H1 (cell line): ENCODE results near the gene IFI30. TPM values are rescaled to one million over a fixed set of nuclear protein-coding genes. Genes with fewer than 3 reads are reported as not detected.

Experiments
- CTCF ChIA-PET: fragments of 300-600 bp; sonication (Branson Sonifier 250); formaldehyde crosslinking; loops from one replicate; lab custom pipeline; 2021; ENCODE audit not compliant: partially characterized antibody; lab: Charles Lee
- POLR2A ChIA-PET: fragments of 300-600 bp; sonication (Branson Sonifier 250); formaldehyde crosslinking; loops from one replicate; lab custom pipeline; 2021; ENCODE audit warnings: inconsistent platforms; ENCODE audit not compliant: partially characterized antibody; lab: Charles Lee
- DNase-seq, 2 experiments: peaks; one replicate each; pipeline versions ENCODE4 v3.0.0 to v3.0.0-alpha.2; 2010 to 2022; ENCODE audit warnings: low spot score in 2 of 2, low read depth in 1 of 2, mixed read lengths in 1 of 2
- FAIRE-seq: peaks from 2 replicates; lab custom pipeline; 2011; peaks lifted over from hg19 to GRCh38; lab: Jason Lieb, UNC
- H2AFZ ChIP-seq: 2 replicates; pipeline ENCODE4 v1.8.1; 2012; ENCODE audit warnings: low read length, inconsistent platforms
- H2AK5ac ChIP-seq: 2 replicates; pipeline ENCODE4 v1.6.1; 2013; ENCODE audit warnings: low read depth, low read length
- H2BK120ac ChIP-seq: replicated peaks from 2 replicates; pipeline ENCODE3; 2013; ENCODE audit warnings: low read depth, low read length, inconsistent platforms
- H2BK12ac ChIP-seq: 2 replicates; pipeline ENCODE4 v1.6.1; 2013; ENCODE audit warnings: low read depth, low read length
- H2BK15ac ChIP-seq: 2 replicates; pipeline ENCODE4 v1.6.1; 2013; ENCODE audit warnings: low read length
- H2BK20ac ChIP-seq: 2 replicates; pipeline ENCODE4 v1.6.1; 2013; ENCODE audit warnings: low read length
- H2BK5ac ChIP-seq: 2 replicates; pipeline ENCODE4 v1.6.1; 2013; ENCODE audit warnings: low read depth, low read length
- H3K14ac ChIP-seq: 2 replicates; pipeline ENCODE4 v1.6.1; 2013; ENCODE audit warnings: inconsistent platforms; ENCODE audit not compliant: insufficient read length
- H3K18ac ChIP-seq: 2 replicates; pipeline ENCODE4 v1.6.1; 2013; ENCODE audit warnings: low read length; ENCODE audit errors: extremely low read depth
- H3K23ac ChIP-seq: 2 replicates; pipeline ENCODE4 v1.6.1; 2013; ENCODE audit warnings: inconsistent platforms; ENCODE audit not compliant: insufficient read length
- H3K23me2 ChIP-seq: 2 replicates; pipeline ENCODE4 v1.6.1; 2013; ENCODE audit warnings: low read depth, low read length
- H3K27ac ChIP-seq: 2 replicates; pipeline ENCODE4 v1.6.1; 2011; ENCODE audit warnings: low read depth, low read length, inconsistent platforms
- H3K27me3 ChIP-seq, 4 experiments: replicated peaks in 1 of 4; 1 replicate in 1 of 4; 2 replicates in 3 of 4; pipeline versions ENCODE4 v1.6.1 to v1.8.1; 2011 to 2013; ENCODE audit warnings: low read length in 3 of 4, mild to moderate bottlenecking in 3 of 4, inconsistent platforms in 2 of 4, mixed read lengths in 2 of 4, moderate library complexity in 1 of 4; ENCODE audit not compliant: control insufficient read depth in 3 of 4, insufficient read depth in 3 of 4; ENCODE audit errors: extremely low read depth in 1 of 4
- H3K36me3 ChIP-seq, 4 experiments: 2 replicates each; pipeline versions ENCODE4 v1.6.1 to v1.8.1; 2011 to 2013; ENCODE audit warnings: mild to moderate bottlenecking in 4 of 4, low read length in 3 of 4, moderate library complexity in 2 of 4, control low read depth in 1 of 4, inconsistent platforms in 1 of 4; ENCODE audit not compliant: insufficient read depth in 4 of 4, control insufficient read depth in 2 of 4
- H3K4ac ChIP-seq: replicated peaks from 2 replicates; pipeline ENCODE3; 2013; ENCODE audit warnings: low read length, low read depth, mixed read lengths, inconsistent platforms; ENCODE audit not compliant: insufficient read length
- H3K4me1 ChIP-seq, 4 experiments: replicated peaks in 1 of 4; 1 replicate in 1 of 4; 2 replicates in 3 of 4; pipeline versions ENCODE4 v1.6.1 to v1.8.1; 2011 to 2013; ENCODE audit warnings: low read length in 3 of 4, inconsistent platforms in 2 of 4, mixed read lengths in 1 of 4; ENCODE audit not compliant: insufficient read depth in 4 of 4, control insufficient read depth in 3 of 4
- H3K4me2 ChIP-seq, 2 experiments: 2 replicates each; pipeline versions ENCODE4 v1.6.1 to v1.8.1; 2011 to 2013; ENCODE audit warnings: low read depth in 2 of 2, low read length in 2 of 2, control low read depth in 1 of 2, inconsistent platforms in 1 of 2, mild to moderate bottlenecking in 1 of 2; ENCODE audit not compliant: insufficient read depth in 1 of 2
- H3K4me3 ChIP-seq, 4 experiments: fragments of 200-600, 300-600 bp in 1 of 4; sonication (generic), shearing (Covaris generic), sonication (Bioruptor Twin) in 1 of 4; 2 replicates each; pipeline versions ENCODE4 v1.5.1 to v1.8.1; 2011 to 2016; ENCODE audit warnings: low read length in 4 of 4, low read depth in 3 of 4, control low read depth in 2 of 4, inconsistent platforms in 2 of 4, mild to moderate bottlenecking in 2 of 4, mixed read lengths in 1 of 4, moderate library complexity in 1 of 4; ENCODE audit not compliant: insufficient read depth in 2 of 4; ENCODE audit errors: extremely low read depth in 1 of 4
- H3K56ac ChIP-seq: replicated peaks from 2 replicates; pipeline ENCODE3; 2013; ENCODE audit warnings: low read depth, mild to moderate bottlenecking, mixed read lengths, low read length, inconsistent platforms; ENCODE audit not compliant: insufficient read length
- H3K79me1 ChIP-seq: 2 replicates; pipeline ENCODE4 v1.6.1; 2013; ENCODE audit warnings: low read depth, low read length, control low read depth
- H3K79me2 ChIP-seq, 2 experiments: 2 replicates each; pipeline versions ENCODE4 v1.6.1 to v1.8.1; 2012 to 2013; ENCODE audit warnings: low read length in 2 of 2, mild to moderate bottlenecking in 2 of 2, inconsistent platforms in 1 of 2; ENCODE audit not compliant: insufficient read depth in 2 of 2, control insufficient read depth in 1 of 2
- H3K9ac ChIP-seq, 4 experiments: replicated peaks in 1 of 4; 1 replicate in 1 of 4; 2 replicates in 3 of 4; pipeline versions ENCODE4 v1.6.1 to v1.8.1; 2011 to 2013; ENCODE audit warnings: low read depth in 3 of 4, low read length in 3 of 4, control low read depth in 2 of 4, mild to moderate bottlenecking in 2 of 4, moderate library complexity in 2 of 4, inconsistent platforms in 1 of 4; ENCODE audit errors: extremely low read depth in 1 of 4
- H3K9me3 ChIP-seq, 2 experiments: 2 replicates each; pipeline versions ENCODE4 v1.6.1 to v1.8.1; 2012 to 2013; ENCODE audit warnings: mild to moderate bottlenecking in 2 of 2, moderate library complexity in 2 of 2, control low read depth in 1 of 2, inconsistent platforms in 1 of 2, low read depth in 1 of 2, low read length in 1 of 2, mixed read lengths in 1 of 2; ENCODE audit not compliant: insufficient read depth in 2 of 2
- H4K20me1 ChIP-seq, 2 experiments: replicated peaks in 1 of 2; 2 replicates each; pipeline versions ENCODE3 to v1.8.1; 2011 to 2013; ENCODE audit warnings: inconsistent platforms in 2 of 2, low read length in 2 of 2, mild to moderate bottlenecking in 1 of 2; ENCODE audit not compliant: insufficient read depth in 2 of 2, control insufficient read depth in 1 of 2
- H4K5ac ChIP-seq: 2 replicates; pipeline ENCODE4 v1.6.1; 2013; ENCODE audit warnings: low read length, low read depth, mixed read lengths, inconsistent platforms; ENCODE audit not compliant: insufficient read length
- H4K8ac ChIP-seq: 2 replicates; pipeline ENCODE4 v1.8.0; 2013; ENCODE audit warnings: mild to moderate bottlenecking, moderate library complexity, low read length, inconsistent platforms; ENCODE audit not compliant: insufficient read depth; ENCODE audit errors: extremely low read depth
- H4K91ac ChIP-seq: replicated peaks from 2 replicates; pipeline ENCODE3; 2013; ENCODE audit warnings: low read length, mixed read lengths, inconsistent platforms; ENCODE audit not compliant: insufficient read length
- MAFK ChIP-seq: IDR thresholded peaks from 2 replicates; pipeline ENCODE4 v1.6.1; 2012; ENCODE audit warnings: low read depth, mild to moderate bottlenecking, improper control_type of control experiment, low read length
- RFX5 ChIP-seq: IDR thresholded peaks from 2 replicates; pipeline ENCODE4 v1.6.1; 2011; ENCODE audit warnings: low read depth, low read length, improper control_type of control experiment, borderline replicate concordance
- WGBS, 2 experiments: shearing (Covaris generic) in 1 of 2; methylation state at CpG; one replicate each; pipeline versions ENCODE4 v1.1.6 to v1.1.7; 2013 to 2015; ENCODE audit warnings: low lambda C conversion rate in 2 of 2, mixed read lengths in 2 of 2, inconsistent platforms in 1 of 2, low coverage in 1 of 2, missing lambda C conversion rate in 1 of 2; ENCODE audit not compliant: insufficient replicate concordance in 2 of 2, insufficient coverage in 1 of 2, insufficient read length in 1 of 2; ENCODE audit errors: extremely low coverage in 1 of 2, missing lambda C conversion rate in 1 of 2; 5-methylcytosine and 5-hydroxymethylcytosine counted together
- polyA plus RNA-seq, 7 experiments: library from polyadenylated mRNA; depleted of rRNA in 3 of 7; stranded (reverse) in 5 of 7; unstranded in 2 of 7; fragments of >200 nt in 5 of 7; fragments of 200-250 nt in 2 of 7; gene quantifications; 1 replicate in 5 of 7; 2 replicates in 1 of 7; 4 replicates in 1 of 7; pipeline versions ENCODE4 v1.2.1 to v1.2.3, GENCODE V29; 2011 to 2013; ENCODE audit warnings: missing spikeins in 2 of 7, mixed read lengths in 2 of 7
- total RNA-seq: library from RNA; stranded (reverse); fragmentation: NEBNext Ultra II Directional; extraction: Animal tissue kit (Norgen Biotek cat#: 25700); gene quantifications from 2 replicates; pipeline ENCODE4 v1.2.1, GENCODE V29; 2021

IFI30 gene
- total and polyA plus RNA-seq, 2 of the 8 experiments (the other 6 are each of a cell fraction or from before 2014, with no cell fraction given): 28.9 to 62.4 TPM

DNA sequence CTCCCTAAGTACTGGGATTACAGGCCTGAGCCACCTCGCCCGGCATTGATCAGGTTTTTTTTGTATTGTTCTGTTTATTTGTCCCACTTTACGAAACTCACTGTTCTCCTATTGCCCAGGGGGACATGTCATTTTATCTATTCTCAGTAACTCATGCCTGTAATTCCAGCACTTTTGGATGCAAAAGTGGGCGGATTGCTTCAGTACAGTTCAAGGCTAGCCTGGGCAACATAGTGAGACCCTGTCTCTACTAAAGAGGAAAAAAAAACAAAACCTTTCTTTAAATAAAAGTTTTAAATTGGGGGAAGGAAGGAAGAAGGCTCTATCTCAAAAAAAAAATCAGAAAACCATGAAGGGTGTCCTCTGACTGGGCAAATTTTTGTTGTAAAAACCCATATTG is 16.7 kb downstream of the IFI30 start:
- Histone ChIP-seq H3K9ac (no peak overlapping the region), H2AK5ac (no peak overlapping the region), H4K8ac (no peak overlapping the region; the same call in 1 of the 2 replicates), H4K91ac (no peak overlapping the region), H3K4me1 (peaks cover 6 to 14% (median 10%) of the 10 kb centered on the region in 4 experiments), H3K56ac (no peak overlapping the region), H2BK12ac (no peak overlapping the region), H2BK5ac (no peak overlapping the region), H3K79me2 (peaks cover 0 to 4% of the 10 kb centered on the region in 2 experiments; a peak in 1 of 4 replicates), H3K18ac (no peak overlapping the region), H3K27me3 (no peaks in the 10 kb centered on the region), H2BK20ac (no peak overlapping the region), H3K27ac (no peak overlapping the region), H2BK15ac (no peak overlapping the region), H2BK120ac (no peak overlapping the region), H3K14ac (no peak overlapping the region), H3K23ac (no peak overlapping the region), H3K79me1 (peaks cover 6% of the 10 kb centered on the region; the same call in 1 of the 2 replicates), H4K5ac (no peak overlapping the region), H3K4ac (no peak overlapping the region), H3K36me3 (no peaks in the 10 kb centered on the region), H2AFZ (no peak overlapping the region), H3K23me2 (peaks cover 10% of the 10 kb centered on the region), H3K4me2 (no peak overlapping the region), H3K9me3 (no peaks in the 10 kb centered on the region), H4K20me1 (peaks cover 3 to 12% of the 10 kb centered on the region in 2 experiments), H3K4me3 (no peak overlapping the region)
- ChIA-PET POLR2A (interaction anchor here (0.7 to 1.5 kb wide), 2 partner anchors 80 to 1040 kb away, joined by 3 to 4 read pairs; no protein-coding TSS in a partner anchor), CTCF (interaction anchor here (0.9 to 2.0 kb wide), 3 partner anchors 42 to 89 kb away, joined by 4 to 9 read pairs (median 4); no protein-coding TSS in a partner anchor)
- TF ChIP-seq RFX5 (no peak), MAFK (no peak)
- WGBS, 2 experiments: 90% methylated on average over 4 of the region's 4 CpGs; no CpG with 5 or more reads in 1 of the 2 experiments
- no peak for FAIRE-seq
- no peak for DNase-seq
